Medulla oblongata (tissue), 1 donor: ENCODE data around the gene TRAPPC14.
A peak's percentile ranks its signal among the peaks of the same experiment; 100 is the strongest.
"Not testable (repeated sequence)": the region's sequence is repeated elsewhere in the genome, so short reads cannot be mapped to it uniquely, and the experiment has no call there.

Source experiments
- DNase-seq: peaks from one replicate; pipeline ENCODE4 v3.0.0-alpha.2; 2015; ENCODE audit errors: extremely low spot score

Gene TRAPPC14, protein sequence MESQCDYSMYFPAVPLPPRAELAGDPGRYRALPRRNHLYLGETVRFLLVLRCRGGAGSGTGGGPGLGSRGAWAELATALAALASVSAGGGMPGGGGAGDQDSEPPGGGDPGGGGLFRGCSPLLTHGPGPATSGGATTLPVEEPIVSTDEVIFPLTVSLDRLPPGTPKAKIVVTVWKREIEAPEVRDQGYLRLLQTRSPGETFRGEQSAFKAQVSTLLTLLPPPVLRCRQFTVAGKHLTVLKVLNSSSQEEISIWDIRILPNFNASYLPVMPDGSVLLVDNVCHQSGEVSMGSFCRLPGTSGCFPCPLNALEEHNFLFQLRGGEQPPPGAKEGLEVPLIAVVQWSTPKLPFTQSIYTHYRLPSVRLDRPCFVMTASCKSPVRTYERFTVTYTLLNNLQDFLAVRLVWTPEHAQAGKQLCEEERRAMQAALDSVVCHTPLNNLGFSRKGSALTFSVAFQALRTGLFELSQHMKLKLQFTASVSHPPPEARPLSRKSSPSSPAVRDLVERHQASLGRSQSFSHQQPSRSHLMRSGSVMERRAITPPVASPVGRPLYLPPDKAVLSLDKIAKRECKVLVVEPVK

DNA sequence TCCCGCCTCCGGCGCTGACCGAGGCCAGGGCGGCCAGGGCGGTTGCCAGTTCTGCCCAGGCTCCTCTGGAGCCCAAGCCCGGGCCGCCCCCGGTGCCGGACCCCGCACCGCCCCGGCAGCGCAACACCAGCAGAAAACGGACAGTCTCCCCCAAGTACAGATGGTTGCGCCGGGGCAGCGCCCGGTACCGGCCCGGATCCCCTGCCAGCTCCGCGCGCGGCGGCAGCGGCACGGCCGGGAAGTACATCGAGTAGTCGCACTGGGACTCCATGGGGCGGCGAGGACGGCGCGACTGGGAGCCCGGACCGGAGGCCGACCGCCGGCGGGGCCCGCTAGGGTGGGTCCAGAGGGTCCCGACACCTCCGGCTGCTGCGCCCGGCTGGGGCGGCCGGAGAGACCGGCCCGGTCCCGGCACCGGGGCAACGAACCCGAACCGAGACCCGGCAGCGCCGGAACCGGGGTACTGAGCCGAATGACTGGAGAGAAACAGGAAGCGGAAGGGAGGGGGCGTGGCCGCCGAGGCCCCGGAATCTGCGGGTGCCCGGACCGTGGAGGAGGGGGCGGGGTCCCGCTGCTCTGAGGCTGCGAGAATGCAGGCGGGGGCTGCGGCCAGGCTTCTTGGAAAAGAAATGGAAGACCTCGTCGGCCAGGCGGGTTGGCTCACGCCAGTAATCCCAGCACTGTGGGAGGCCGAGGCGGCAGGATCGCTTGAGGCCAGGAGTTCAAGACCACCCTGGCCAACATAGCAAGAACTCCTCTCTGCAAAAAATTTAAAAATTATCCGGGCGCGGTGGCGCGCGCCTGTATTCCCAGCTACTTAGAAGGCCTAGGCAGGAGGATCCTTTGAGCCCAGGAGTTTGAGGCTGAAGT, at the start of gene TRAPPC14:
Gene TRAPPC14, minus strand, starts transcription at position 495 of the 870 bp plus-strand sequence. Its CDS starts 224 bp downstream, at position 271.
- peak; percentile 86 for DNase-seq

DNA sequence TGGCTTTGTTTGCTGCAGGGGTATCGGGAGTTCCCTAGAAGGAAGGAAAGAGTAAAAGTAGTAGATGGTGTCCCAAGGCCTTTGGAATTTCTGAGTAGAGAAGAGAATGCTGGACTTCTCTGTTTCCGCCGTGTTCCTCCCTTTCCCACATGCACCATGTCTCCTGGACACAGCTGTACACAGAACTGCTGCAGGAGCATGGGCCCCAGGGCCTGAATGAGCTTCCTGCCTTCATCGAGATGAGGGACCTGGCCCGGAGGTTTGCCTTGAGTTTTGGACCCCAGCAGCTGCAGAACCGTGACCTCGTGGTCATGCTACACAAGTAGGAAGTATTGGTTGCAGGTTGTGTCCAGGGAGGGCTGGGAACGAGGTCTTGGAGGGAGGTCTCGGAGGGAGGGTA, 45.9 kb upstream of the TRAPPC14 start:
- DNase-seq, result no peak

DNA sequence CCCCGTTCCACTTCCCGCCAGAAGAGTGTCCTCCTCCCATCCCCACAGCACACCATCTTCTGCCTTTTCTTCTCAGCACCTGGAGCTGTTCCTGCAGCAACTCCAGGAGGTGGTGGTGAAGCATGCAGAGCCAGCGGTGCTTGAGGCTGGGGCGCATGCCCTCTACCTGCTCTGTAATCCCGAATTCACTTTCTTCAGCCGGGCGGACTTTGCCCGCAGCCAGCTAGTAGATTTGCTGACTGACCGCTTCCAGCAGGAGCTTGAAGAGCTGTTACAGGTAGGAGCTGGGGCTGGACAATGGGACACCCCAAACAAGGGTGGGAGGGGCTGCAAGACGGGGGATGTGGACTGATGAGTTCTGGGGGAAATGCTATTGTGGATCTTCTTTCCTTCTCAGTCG, 42.2 kb upstream of the TRAPPC14 start:
- DNase-seq, result no peak

DNA sequence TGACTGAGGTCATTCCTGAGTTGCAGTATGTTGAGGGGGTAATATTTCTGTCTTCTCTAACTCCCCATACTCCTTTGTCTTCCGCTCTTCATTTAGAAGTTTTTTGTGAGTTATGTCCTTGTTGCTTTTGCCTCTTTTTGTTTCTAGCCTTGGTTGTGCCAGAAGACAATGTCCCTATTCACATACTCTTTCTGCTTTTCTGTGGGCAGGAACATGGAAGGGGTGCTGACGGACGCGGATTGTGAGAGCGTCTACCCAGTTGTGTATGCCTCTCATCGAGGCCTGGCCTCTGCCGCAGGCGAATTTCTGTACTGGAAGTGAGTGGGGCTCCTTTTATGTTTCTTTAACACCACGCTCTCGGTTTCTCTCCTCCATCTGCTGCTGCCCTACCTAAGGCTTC, 39.7 kb upstream of the TRAPPC14 start:
- DNase-seq, result peak; percentile 52

DNA sequence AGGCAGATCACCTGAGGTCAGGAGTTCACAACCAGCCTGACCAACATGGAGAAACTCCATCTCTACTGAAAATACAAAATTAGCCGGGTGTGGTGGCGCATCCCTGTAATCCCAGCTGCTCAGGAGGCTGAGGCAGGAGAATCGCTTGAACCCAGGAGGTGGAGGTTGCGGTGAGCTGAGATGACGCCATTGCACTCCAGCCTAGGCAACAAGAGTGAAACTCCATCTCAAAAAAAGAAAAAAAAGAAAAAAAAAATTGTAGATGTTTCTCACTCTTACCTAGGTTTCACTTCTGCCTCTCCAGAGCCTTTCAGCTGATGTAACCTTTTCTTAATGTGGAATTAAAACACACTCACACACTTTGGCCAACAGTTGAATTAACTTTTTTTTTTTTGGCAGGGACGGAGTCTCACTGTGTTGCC, 37.4 kb upstream of the TRAPPC14 start:
- not testable (repeated sequence) for DNase-seq

DNA sequence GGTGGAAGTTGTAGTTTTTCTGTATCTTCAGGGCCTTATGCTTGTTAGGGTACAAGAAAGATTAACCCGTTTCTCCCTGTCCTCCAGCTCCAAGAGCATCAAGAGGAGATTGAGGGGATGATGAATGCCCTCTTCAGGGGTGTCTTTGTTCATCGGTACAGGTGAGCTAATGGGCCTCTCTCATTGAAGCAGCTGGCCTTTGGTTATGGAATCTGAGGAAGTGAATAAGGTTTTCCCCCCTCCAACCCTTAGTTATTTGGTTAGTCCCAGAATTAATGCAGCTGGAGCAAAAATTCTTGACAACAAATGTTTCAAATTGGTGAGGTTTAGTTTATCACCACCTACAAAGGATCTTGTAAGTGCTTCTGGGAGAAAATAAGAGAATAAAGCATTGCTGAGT, 36.7 kb upstream of the TRAPPC14 start:
- no peak for DNase-seq

DNA sequence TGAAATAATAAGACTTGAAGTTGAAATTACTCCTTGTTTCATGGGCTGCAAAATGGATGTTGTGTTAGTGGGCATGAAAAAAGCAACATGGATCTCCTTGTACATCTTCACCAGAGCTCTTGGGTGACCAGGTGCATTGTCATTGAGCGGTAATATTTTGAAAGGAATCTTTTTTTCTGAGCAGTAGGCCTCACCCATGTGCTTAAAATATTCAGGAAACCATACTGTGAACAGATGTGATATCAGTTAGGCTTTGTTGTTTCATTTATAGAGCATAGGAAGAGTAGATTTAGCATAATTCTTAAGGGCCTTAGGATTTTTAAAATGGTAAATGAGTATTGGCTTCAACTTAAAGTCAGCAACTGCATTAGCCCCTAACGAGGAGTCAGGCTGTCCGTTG, 34.4 kb upstream of the TRAPPC14 start:
- DNase-seq, result no peak

DNA sequence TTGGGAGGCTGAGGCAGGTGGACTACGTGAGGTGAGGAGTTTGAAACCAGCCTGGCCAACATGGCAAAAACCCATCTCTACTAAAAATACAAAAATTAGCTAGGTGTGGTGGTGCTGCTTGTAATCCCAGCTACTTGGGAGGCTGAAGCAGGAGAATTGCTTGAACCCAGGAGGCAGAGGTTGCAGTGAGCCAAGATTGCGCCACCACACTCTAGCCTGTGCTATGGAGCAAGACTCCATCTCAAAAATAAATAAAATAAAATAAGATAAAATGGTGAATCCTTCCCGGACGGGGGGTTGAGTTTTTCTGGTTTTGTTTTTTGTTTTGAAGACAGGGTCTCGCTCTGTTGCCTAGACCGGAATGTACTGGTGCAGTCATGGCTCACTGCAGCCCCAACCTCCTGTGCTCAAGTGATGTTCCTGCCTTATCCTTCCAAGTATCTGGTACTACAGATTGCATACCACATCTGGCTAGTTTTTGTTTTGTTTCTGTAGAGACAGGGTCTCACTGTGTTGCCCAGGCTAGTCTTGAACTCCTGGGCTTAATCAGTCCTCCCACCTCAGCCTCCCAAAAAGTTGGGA, 33.8 kb upstream of the TRAPPC14 start:
- DNase-seq, result not testable (repeated sequence)

DNA sequence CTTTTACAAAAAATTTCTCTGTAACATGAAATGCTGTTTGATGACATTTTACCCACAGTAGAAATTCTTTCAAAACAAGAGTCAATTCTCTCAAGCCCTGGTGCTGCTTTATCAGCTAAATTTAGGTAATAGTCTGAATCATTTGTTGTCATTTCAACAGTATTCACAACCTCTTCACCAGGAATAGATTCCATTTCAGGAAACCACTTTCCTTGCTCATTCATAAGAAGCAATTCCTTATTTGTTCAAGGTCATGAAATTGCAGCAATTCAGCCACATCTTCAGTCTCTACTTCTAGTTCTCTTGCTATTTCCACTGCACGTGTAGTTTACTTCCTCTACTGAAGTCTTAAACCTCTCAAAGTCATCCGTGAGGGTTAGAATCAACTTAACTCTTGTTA, 33.3 kb upstream of the TRAPPC14 start:
- no peak for DNase-seq

DNA sequence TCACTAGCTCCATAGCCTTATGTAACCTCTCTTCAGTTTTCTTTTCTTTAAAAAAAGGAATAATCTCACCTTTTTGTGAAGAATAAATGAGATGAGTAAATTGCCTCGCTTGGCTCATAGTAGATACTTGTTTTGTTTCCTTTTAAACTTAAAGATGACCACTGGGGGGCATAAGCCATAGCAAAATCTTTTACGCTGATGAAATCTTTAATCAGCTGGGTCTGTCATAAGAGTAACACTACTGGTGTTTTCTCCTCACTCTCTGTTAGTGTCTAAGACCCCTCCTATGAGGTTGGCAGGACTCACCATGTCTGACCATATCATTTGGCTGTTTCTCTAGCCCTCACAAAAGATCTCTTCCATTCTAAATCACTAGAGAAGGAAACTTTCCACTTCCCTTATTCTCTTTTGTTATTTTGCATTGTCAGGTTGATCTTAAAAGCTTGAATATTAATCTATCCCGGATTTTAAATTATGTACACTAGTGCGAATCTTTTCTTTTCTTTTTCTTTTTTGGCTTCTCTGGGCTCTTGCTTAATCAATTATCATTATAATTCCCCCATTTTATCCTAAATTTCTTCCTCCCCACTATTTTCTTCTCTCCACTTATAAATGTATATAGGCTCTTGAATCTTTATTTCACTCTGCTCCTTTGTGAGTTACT, 31.7 kb upstream of the TRAPPC14 start:
- DNase-seq, result peak; percentile 50

DNA sequence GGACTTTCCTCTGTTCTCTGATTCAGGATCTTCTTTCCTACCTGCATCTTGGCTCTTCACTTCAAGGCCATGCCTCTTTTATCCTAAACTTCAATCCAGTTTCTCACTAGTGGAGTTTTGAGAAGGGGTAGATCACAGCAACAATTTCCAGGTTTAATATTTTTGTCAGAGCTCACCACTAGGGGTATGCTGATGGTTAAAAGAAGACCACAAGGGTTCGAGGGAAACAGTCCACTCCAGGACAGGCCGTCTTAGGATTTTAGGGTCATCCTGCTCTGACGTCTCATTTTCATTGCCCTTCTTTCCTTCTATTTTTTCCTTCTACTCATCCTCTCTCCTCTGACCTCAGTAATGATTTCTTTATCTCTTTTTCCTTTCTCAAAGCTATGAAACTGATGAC, 30.5 kb upstream of the TRAPPC14 start:
- DNase-seq, result no peak

DNA sequence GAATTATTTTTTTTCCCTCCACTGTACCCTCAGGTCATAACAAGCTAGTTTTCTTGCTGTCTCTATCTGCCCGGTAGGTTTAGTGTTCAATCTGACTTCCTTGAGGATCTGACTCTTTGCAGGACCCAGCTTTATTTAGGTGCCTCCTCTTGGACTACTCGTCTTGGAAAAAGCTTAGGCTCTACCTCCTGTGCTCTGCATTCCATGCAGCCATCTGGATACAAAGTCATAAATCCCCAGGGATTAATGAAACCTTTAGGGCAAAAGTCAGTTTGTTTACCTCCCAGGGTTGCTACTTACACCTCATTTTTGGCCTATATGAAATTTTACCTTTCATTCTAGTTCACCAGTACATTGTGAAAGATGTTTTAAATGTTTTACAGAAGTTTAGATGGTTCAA, 27.2 kb upstream of the TRAPPC14 start:
- no peak for DNase-seq

DNA sequence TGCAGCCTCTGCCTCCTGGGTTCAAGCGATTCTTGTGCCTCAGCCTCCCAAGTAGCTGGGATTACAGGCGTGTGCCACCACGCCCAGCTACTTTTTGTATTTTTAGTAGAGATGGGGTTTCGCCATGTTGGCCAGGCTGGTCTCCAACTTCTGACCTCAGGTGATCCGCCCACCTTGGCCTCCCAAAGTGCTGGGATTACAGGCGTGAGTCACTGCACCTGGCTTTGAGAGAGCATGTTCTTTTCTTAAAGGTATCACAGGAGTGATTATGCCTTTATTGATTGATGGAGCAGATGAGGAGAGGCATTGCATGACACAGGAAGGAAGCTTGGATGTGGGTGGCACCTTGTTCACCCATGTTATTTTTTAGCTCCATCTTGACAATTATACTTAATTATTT, 24.6 kb upstream of the TRAPPC14 start:
- not testable (repeated sequence) for DNase-seq

DNA sequence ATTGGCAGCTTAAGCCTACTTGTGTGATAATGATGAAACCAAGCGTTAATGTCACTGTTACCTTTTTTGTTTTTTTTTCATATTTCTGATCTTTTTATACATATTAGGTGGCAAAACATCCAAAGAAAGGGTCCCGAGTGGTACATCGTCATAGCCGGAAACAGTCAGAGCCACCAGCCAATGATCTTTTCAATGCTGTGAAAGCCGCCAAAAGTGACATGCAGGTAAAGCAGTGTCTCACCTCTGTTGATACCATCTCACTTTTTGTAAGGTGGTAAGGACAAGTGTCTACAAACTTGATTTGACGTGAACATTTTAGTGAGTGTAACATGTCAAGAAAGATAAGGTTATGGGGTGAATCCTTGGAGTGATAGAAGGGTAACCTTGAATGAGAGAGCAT, 24.1 kb upstream of the TRAPPC14 start:
- DNase-seq, result not testable (repeated sequence)

DNA sequence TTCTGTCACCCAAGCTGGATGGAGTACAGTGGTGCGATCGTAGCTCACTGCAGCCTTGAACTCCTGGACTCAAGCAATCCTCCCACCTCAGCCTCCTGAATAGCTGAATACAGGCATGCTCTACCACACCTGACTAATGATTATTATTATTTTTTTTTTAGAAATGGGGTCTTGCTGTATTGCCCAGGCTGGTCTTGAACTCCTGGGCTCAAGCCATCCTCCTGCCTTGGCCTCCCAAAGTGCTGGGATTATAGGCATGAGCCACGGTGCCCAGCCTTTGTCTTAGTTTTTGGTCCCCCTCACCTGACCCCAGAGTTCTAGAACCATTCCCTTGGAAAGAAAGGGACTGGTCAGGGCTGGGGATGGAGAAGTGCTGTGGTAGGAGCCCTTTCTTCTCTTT, 21.6 kb upstream of the TRAPPC14 start:
- not testable (repeated sequence) for DNase-seq

DNA sequence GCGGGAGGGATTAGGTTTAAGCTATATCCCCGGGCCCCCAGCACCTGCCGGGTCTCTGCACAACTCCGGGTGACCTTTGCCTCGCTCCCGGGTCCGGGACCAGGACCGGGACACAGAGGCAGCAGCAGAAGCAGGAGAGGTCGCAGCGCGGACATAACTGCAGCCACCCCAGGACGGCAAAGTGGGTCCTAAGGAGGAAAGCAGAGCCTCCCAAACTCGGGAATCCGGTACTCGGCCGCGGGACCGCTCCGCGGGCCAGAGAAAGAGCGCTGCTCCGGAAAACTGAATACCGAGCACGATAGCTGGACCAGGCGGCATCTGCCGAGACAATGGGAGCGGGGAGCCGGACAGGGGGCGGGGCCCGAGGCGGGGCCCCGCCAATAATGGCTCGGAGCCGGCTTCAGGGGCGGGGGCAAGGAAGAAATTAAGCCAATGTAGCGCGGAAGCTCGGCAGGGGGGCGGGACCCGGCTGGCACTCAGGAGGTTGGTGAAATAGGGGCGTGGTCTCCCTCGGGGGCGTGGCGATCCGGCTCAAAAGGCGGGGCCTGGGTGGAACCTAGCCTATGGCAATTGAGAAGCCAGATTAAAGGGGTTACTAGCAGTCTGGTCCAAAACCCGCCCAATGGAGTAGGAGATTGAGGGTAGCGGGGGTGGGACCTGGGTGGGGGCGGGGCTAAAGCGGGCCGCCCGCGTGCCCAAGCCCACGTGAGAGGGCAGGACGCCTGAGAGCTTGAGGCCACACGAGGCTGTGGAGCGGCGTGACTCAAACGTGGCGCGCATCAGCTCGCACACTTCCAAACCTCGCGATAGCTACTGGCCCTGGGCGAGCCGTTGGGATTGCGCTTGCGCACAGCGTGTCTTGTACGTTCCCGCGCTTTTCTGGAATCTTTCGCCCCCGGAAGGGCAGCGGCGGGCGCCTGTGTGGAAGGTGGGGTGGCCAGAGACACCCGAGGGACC, 18.8 kb upstream of the TRAPPC14 start, which contains the start of the genes GPC2 and STAG3:
Gene GPC2, minus strand, starts transcription at position 337 of the 957 bp plus-strand sequence. Its CDS starts 182 bp downstream, at position 155.
Gene STAG3, plus strand, starts transcription at position 874 of the 957 bp plus-strand sequence. CDS start 2,639 bp downstream, outside the sequence.
- DNase-seq, result peak; percentile 94

DNA sequence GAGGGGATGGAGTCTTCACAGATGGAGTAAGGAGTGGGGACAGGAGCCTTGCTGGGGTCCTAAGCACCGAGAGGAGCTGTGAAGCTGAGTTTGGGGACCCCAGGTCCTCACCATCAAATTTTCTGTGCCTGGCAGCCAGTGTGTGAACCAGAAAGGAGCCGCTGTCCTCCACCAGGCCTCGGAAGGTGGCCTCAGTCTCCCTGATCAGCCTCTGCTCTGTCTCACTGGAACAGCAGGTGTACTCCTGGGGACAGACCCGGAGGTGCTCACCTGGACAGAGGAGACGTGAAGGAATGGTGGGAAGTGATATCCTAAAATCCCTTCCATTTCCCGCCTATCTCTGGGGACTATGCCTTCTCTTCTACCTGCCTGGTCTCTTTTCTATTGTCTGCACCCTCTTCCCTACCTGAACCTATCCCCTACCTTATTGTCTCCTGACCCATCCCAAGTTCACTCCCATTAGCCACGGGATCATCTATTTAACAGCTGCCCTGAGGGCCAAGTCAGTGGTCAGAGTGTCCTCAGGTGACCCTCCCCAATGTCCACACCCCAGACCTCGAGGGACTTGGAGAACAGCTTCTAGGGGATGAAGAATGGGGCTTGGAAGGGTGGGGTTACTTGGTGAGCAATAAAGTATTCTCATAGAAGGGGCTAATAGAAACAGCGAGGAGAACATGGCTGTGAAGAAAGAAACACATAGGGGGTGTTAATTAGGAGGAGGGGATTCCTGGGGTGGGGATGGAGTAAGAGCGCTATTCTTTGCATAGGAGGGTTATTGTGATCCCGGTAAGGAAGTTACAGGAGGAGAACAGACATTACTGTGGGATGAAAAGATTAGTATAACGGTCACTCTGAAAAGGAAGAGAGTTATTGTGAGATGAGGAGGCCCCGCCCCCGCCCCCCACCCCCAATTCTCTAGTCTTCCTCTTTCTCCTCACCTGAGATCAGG, 17.8 kb upstream of the TRAPPC14 start:
- no peak for DNase-seq

DNA sequence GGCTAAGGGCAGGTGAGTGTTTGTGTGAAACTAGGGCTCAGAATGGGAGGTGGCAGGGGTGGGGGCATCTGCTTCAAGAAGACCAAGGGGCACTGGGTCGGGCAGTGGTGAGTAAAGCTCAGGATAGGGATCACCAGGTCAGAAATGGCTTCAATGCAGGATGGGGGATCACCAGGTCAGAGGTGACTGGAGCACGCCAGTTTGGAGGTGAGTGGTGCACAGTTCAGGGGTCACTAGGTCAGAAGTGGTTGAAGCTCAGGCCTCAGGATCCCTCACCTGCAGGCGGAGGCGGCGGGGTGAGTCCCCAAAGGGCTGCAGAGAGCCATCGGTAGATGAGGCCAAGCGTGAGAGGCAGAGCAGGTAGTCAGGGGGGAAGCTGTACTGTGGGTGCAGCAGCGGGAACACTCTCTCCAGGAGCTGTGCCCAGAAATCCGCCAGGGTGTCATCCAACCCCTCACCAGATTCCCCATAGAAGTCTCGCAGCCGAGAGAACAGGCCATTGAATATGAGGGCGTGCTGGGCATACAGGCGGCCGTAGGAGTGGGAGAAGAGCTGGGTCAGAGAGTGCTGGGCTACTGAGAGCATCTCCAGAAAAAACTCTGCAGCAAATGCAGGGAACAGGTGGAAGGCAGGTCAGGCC, 16.9 kb upstream of the TRAPPC14 start:
- no peak for DNase-seq
